Activated gamma-delta T cell treated with anti-CD3 and anti-CD28 coated beads, Interleukin-2, amount 50 U/mL, for 16 hours (primary cell): ENCODE measurements around the gene CFAP74.

Experiments used
- DNase-seq: peaks from one replicate; pipeline ENCODE4 v3.0.0-alpha.2; 2020; ENCODE audit warnings: low read depth

CFAP74 gene

GRCh38 chr1:2039251-2039650, 35.7 kb upstream of the CFAP74 start:
- no peak for DNase-seq

DNA sequence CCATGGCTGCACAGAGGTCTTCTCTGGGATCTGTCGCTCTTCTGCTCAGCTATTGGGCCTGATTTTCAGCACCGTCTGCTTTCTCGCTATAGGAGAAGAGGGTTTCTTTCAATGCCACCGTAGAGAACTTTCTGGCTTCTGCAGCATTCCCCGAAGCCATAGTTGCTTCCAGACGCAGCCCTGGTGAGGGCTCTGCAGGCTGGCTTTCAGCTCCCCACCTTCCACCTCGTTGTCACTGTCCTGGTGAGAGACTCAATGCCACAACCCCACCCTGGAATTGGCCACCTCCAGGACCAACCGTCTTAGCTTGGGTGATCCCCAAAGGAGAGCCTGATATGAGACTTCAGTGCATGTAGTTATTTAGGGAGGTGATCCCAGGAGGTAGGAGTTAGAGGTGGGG, 34.6 kb upstream of the CFAP74 start:
- DNase-seq, result no peak

- DNase-seq, result no peak
Observed at GRCh38 chr1:2037314-2037979, 33.9 kb upstream of the CFAP74 start.

- no peak for DNase-seq
Observed at GRCh38 chr1:2036287-2036686, 32.7 kb upstream of the CFAP74 start.

DNA sequence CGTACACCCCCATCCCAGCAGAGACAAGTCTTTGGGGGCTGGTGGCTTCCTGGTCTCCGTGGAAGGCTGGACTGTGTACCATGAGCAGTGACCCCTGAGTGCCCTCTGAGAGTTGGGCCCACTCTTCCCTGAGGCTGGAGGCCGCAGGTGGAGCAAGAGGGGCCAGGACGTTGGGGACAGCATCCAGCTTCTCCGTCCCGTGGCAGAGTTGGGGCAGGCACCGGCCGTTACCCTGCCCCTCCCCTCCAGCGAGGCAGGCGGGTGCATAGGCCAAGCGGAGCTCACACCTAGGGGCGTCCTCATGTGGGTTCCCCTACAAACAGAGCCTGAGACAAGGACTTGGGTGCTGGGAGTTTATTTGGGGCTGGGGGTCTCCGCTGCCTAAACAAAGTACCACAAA, 29.6 kb upstream of the CFAP74 start:
- DNase-seq, result no peak

DNA sequence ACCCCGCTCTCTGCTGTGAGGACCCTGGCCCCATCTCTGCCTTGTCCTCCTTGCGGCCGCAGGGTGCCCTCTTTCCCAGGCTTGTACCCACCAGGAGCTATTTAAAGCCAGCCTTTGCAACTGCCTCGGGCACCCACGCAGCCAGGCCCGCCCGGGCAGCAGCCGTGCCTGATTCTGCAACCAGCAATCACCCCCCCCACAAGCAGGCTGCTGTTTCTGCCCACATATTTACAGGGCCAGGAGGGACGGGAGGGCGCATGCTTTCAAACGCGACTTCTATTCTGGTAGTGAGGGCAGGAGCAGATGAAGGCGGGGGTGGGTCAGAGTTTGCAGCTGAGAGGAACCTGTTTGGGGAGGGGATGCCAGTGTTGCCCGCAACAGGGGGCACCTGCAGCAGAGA, 29.2 kb upstream of the CFAP74 start:
- no peak for DNase-seq

DNA sequence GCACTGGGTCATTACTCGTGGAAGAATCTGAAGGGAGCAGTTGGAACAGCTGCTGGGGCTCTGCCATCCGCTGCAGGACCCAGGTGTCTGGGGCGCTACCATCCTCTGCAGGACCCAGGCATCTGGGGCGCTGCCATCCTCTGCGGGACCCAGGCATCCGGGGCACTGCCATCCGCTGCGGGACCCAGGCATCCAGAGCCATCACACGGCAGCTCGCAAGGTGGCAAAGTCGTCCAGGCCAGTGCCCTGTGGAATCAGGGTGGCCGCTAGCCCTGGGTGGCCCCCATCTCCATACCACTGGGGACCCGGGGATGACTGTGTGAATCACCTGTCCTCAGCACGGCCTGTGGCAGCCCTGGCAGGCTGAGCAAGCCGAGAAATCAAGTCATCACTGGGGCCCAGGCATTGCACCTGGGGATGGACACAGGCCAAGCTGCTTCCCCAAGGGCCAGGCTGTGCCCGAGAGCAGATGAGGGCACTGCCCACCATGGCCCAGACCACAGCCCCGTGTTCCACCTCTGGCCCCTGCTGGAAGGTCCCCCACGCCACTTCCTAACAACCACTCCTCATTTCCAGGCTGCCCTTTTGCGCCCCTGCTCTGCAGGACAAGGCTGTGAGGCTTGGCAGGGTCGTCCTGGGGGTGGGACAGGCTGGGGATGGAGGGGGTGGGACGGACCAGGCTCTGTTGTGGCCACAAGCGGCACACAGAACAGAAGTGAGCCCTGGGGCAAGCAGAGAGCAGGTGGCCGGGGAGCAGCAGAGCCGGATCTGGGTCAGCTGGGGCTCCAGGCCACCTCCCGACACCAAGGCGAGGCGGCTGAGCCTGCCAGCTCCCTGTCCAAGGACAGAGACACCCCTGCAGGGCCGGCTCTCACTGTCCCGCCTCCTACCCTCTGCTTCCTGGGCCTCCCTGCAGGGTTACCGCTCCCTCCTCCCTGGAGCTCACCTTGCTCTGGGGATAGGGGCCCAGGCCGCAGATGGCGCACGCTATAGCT, 28.3 kb upstream of the CFAP74 start:
- DNase-seq, result no peak

GRCh38 chr1:2030076-2030871, 26.7 kb upstream of the CFAP74 start:
- no peak for DNase-seq

DNA sequence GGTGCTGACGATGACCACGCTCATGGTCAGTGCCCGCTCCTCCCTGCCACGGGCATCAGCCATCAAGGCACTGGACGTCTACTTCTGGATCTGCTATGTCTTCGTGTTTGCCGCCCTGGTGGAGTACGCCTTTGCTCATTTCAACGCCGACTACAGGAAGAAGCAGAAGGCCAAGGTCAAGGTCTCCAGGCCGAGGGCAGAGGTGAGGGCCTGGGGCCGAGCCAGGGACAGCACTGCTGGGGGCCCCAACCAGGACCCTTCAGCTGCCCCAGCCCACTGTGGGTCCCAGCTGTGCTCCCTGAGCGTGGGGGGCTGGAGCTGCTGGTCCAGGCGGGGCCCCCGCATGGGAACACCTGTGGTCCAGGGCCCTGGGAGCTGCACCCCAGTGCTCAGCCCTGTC, 26.0 kb upstream of the CFAP74 start:
- no peak for DNase-seq

DNA sequence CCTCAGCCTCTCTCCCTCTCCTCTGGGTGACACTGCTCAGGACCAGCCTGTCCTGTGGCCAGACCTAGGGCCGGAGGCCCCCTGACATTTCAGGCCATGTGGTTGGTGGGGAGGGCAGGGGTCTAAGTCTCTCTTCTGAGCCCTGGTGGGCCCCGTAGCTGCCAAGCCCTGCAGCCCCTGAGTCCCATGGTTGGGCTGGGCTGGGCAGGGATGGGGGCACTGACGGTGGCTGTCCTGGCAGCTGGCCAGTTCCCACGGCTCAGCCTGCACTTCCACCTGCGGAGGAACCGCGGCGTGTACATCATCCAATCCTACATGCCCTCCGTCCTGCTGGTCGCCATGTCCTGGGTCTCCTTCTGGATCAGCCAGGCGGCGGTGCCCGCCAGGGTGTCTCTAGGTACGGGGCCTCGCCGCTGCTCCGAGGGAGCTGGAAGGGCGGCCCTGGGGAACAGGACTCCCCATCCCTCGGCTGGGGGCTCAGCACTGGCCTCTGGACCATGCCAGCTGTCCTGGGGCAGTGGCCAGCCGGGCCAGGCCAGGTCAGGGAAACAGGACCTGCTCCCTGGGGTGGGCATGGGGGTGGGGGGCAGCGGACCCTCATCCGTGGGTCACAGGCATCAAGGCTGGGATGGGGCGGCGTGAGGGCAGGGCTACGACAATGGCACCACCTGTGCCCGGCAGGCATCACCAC, 25.4 kb upstream of the CFAP74 start:
- DNase-seq, result no peak

- DNase-seq, result no peak
Observed at GRCh38 chr1:2027961-2028583, 24.5 kb upstream of the CFAP74 start.

DNA sequence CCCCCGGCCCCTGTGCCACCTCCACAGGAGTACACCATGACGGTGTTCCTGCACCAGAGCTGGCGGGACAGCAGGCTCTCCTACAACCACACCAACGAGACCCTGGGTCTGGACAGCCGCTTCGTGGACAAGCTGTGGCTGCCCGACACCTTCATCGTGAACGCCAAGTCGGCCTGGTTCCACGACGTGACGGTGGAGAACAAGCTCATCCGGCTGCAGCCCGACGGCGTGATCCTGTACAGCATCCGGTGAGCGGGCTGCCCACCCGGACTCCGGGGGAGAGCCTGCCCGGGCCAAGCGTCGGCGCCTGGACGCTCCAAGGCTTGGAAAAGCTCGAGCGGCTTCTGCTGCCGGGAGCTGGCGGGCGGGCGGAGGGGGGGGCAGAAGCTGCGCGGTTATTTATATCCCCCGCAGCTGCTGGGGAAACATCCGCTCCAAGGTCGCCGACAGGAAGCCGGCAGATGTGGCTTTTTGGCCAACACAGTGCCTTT, 21.9 kb upstream of the CFAP74 start:
- DNase-seq, result no peak

DNA sequence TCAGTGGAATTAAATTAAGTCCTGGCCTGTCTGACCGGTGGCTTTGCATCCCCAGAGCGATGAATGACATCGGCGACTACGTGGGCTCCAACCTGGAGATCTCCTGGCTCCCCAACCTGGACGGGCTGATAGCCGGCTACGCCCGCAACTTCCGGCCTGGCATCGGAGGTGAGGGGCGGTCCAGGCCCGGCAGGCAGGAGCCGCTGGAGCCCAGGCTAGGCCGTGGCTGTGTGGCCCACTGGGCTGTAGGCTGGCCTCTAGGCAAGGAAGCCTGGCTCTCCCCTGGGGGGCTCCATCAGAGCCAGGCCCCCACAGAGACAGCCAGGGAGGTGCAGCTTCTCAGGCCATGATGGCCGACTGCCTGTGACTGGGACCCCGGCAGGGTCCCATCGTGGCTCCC, 21.3 kb upstream of the CFAP74 start:
- DNase-seq, result no peak

GRCh38 chr1:2024451-2024850, 20.9 kb upstream of the CFAP74 start:
- no peak for DNase-seq

DNA sequence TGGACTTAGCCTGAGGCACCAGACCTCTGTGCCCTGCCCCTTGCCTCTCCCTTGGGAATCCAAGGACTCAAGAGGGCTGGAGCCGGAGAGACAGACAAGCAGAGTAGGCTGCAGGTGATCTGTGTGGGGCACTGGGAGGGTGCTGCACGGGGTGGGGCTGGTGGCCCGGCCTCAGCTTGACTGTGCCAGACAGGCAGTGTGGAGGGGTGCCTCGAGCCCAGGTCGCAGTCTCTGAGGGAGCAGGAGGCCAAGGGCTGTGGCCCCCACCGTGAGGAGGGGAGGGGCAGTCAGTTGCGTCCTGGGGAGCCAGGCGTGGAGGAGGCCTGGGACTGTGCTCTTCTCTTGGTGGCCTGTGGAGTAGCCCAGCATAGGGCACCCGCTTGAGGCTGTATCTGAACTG, 19.6 kb upstream of the CFAP74 start:
- DNase-seq, result no peak

- no peak for DNase-seq
Observed at GRCh38 chr1:2022063-2022770, 18.6 kb upstream of the CFAP74 start.

GRCh38 chr1:2021550-2021949, 18.0 kb upstream of the CFAP74 start:
- DNase-seq, result no peak

GRCh38 chr1:2020310-2020655, 16.7 kb upstream of the CFAP74 start:
- DNase-seq, result no peak

DNA sequence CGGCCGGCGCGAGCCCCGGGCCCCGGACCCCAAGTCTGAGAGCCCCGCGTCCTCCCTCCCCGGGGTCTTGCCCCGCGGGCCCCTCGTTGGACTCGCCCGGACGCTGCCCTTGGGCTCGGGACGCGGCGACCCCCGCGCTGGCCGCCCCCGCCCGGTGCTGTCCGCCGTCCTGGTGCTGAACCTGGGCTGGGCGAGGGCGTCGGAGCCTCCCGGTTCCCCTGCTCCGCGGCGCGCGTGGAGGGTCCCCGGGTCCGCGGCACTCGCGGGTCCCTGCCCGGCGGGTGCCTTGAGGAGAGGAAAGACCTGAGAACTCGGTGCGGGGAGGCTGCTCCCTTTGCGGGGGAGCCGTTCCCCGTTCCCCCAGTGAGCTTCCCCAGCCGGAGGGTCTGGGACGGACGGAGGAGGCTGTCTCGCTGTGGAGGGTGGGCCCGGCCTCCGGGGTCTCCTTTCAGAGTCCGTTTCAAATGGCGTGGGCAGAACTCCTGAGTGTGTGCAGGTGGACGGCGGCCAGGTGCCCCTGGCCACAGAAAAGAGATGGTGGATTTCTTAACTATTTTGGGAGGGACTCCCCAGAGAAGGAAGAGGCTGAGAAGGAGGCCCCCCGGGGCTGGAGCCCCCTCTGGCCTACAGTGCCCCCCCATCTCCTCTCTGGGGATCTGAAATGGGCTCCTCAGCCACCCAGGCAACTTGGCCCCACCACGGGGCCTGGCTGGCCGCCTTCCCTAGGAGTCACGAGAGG, 16.2 kb upstream of the CFAP74 start:
- no peak for DNase-seq

GRCh38 chr1:2019172-2019543, 15.6 kb upstream of the CFAP74 start, which contains the start of gene GABRD:
Gene GABRD, plus strand, starts transcription at chr1:2019345. Its CDS starts 79 bp downstream, at chr1:2019424.
- no peak for DNase-seq
